IMR-90 (cell line): ENCODE measurements around the gene CC2D1A. TPM values are rescaled to one million over a fixed set of nuclear protein-coding genes. Genes with fewer than 3 reads are reported as not detected.
A peak's percentile ranks its signal among the peaks of the same experiment; 100 is the strongest.

ENCODE experiments used
- ATAC-seq: fragments of 200-7000 bp; cut with Tn5 transposase; 2 replicates; pipeline ENCODE4 v1.9.1; 2020; ENCODE audit warnings: low read depth, mild to moderate bottlenecking, moderate library complexity
- BruUV-seq: library from RNA; stranded (reverse); fragments of 400-500 nt; replicated peaks from 2 replicates; lab custom pipeline; 2021; lab: Mats Ljungman, UMichigan
- CTCF ChIA-PET: fragments of 300-600 bp; formaldehyde crosslinking; extraction: SDS; loops from one replicate; lab custom pipeline; 2021; ENCODE audit warnings: antibody characterized with exemption; lab: Yijun Ruan, JAX
- POLR2A ChIA-PET: fragments of 300-600 bp; sonication (Branson Sonifier 250); formaldehyde crosslinking; loops from one replicate; lab custom pipeline; 2022; ENCODE audit warnings: antibody characterized with exemption; ENCODE audit not compliant: unreplicated experiment; lab: Charles Lee
- DNase-seq: peaks from one replicate; pipeline ENCODE4 v3.0.0; 2013
- H2AFZ ChIP-seq: replicated peaks from 2 replicates; pipeline ENCODE3; 2013; ENCODE audit warnings: low read length, mild to moderate bottlenecking; ENCODE audit not compliant: poor library complexity
- H2AK5ac ChIP-seq: 2 replicates; pipeline ENCODE4 v1.6.1; 2013; ENCODE audit warnings: low read depth, low read length, inconsistent platforms
- H2AK9ac ChIP-seq: replicated peaks from 2 replicates; pipeline ENCODE3; 2013; ENCODE audit warnings: mild to moderate bottlenecking, low read depth, low read length, moderate library complexity; ENCODE audit not compliant: poor library complexity
- H2BK120ac ChIP-seq: 2 replicates; pipeline ENCODE4 v1.6.1; 2013; ENCODE audit warnings: low read depth, low read length, inconsistent platforms
- H2BK15ac ChIP-seq: 3 replicates; pipeline ENCODE4 v1.6.1; 2013; ENCODE audit warnings: low read depth, low read length, inconsistent platforms
- H2BK20ac ChIP-seq: 2 replicates; pipeline ENCODE4 v1.6.1; 2013; ENCODE audit warnings: low read depth, mild to moderate bottlenecking, inconsistent platforms, low read length, moderate library complexity
- H2BK5ac ChIP-seq: 2 replicates; pipeline ENCODE4 v1.6.1; 2013; ENCODE audit warnings: mild to moderate bottlenecking, low read depth, low read length, inconsistent platforms; ENCODE audit not compliant: poor library complexity, severe bottlenecking
- H3K14ac ChIP-seq: replicated peaks from 2 replicates; pipeline ENCODE4 v1.6.1; 2013; ENCODE audit warnings: low read depth, low read length, inconsistent platforms
- H3K18ac ChIP-seq: 2 replicates; pipeline ENCODE4 v1.6.1; 2013; ENCODE audit warnings: low read depth, low read length, control low read depth
- H3K23ac ChIP-seq: 2 replicates; pipeline ENCODE4 v1.6.1; 2013; ENCODE audit warnings: low read depth, low read length, inconsistent platforms
- H3K27ac ChIP-seq: 2 replicates; pipeline ENCODE4 v1.5.1; 2013; ENCODE audit warnings: mild to moderate bottlenecking, control low read depth, low read length; ENCODE audit not compliant: insufficient read depth
- H3K27me3 ChIP-seq: 2 replicates; pipeline ENCODE4 v1.6.1; 2013; ENCODE audit warnings: low read length; ENCODE audit not compliant: control insufficient read depth, insufficient read depth
- H3K36me3 ChIP-seq: 2 replicates; pipeline ENCODE4 v1.6.1; 2013; ENCODE audit warnings: low read length, mixed read lengths; ENCODE audit not compliant: control insufficient read depth, insufficient read depth
- H3K4ac ChIP-seq: 2 replicates; pipeline ENCODE4 v1.6.1; 2013; ENCODE audit warnings: low read depth, low read length, inconsistent platforms
- H3K4me1 ChIP-seq: 2 replicates; pipeline ENCODE4 v1.6.1; 2013; ENCODE audit warnings: low read length, mixed read lengths; ENCODE audit not compliant: control insufficient read depth, insufficient read depth
- H3K4me2 ChIP-seq: 2 replicates; pipeline ENCODE4 v1.6.1; 2013; ENCODE audit warnings: low read depth, mild to moderate bottlenecking, control low read depth, low read length, moderate library complexity
- H3K4me3 ChIP-seq: 2 replicates; pipeline ENCODE4 v1.5.1; 2013; ENCODE audit warnings: low read depth, mild to moderate bottlenecking, control low read depth, low read length, moderate library complexity; ENCODE audit not compliant: insufficient read depth
- H3K56ac ChIP-seq: 2 replicates; pipeline ENCODE4 v1.6.1; 2013; ENCODE audit warnings: low read length, inconsistent platforms; ENCODE audit not compliant: insufficient read depth; ENCODE audit errors: extremely low read depth
- H3K79me1 ChIP-seq, 2 experiments: 2 replicates each; pipeline ENCODE4 v1.6.1; 2013; ENCODE audit warnings: low read length in 2 of 2, inconsistent platforms in 1 of 2, low read depth in 1 of 2
- H3K9ac ChIP-seq: 2 replicates; pipeline ENCODE4 v1.6.1; 2013; ENCODE audit warnings: low read depth, low read length, control low read depth
- H3K9me1 ChIP-seq: 2 replicates; pipeline ENCODE4 v1.6.1; 2013; ENCODE audit warnings: low read length, inconsistent platforms; ENCODE audit not compliant: insufficient read depth
- H3K9me3 ChIP-seq: 2 replicates; pipeline ENCODE4 v1.6.1; 2013; ENCODE audit warnings: low read length; ENCODE audit not compliant: control insufficient read depth, insufficient read depth
- H4K20me1 ChIP-seq: 2 replicates; pipeline ENCODE4 v1.6.1; 2013; ENCODE audit warnings: low read length, inconsistent platforms; ENCODE audit not compliant: insufficient read depth
- H4K5ac ChIP-seq: 2 replicates; pipeline ENCODE4 v1.6.1; 2013; ENCODE audit warnings: mild to moderate bottlenecking, low read depth, low read length, control low read depth
- H4K8ac ChIP-seq, 2 experiments: 2 replicates each; pipeline ENCODE4 v1.6.1; 2013; ENCODE audit warnings: low read depth in 2 of 2, low read length in 2 of 2, control low read depth in 1 of 2, inconsistent platforms in 1 of 2
- H4K91ac ChIP-seq: 2 replicates; pipeline ENCODE4 v1.6.1; 2013; ENCODE audit warnings: low read depth, low read length, inconsistent platforms; ENCODE audit not compliant: insufficient read depth
- BHLHE40 ChIP-seq: fragments of 150-350 bp; IDR thresholded peaks from 2 replicates; pipeline ENCODE4 v1.6.1; 2016; ENCODE audit warnings: mild to moderate bottlenecking, low read depth, low read length
- CHD1 ChIP-seq: IDR thresholded peaks from 2 replicates; pipeline ENCODE4 v1.6.1; 2012; ENCODE audit warnings: low read depth, low read length, improper control_type of control experiment
- FOS ChIP-seq: fragments of 150-350 bp; IDR thresholded peaks from 2 replicates; pipeline ENCODE4 v1.6.1; 2016; ENCODE audit warnings: low read depth, low read length
- MXI1 ChIP-seq: IDR thresholded peaks from 2 replicates; pipeline ENCODE4 v1.6.1; 2012; ENCODE audit warnings: low read depth, mild to moderate bottlenecking, low read length, moderate library complexity, borderline replicate concordance
- NFE2L2 ChIP-seq: fragments of 150-350 bp; IDR thresholded peaks from 2 replicates; pipeline ENCODE4 v1.6.1; 2016; ENCODE audit warnings: low read depth, mild to moderate bottlenecking, low read length
- POLR2A ChIP-seq: IDR thresholded peaks from 2 replicates; pipeline ENCODE4 v1.6.1; 2012; ENCODE audit warnings: mild to moderate bottlenecking, low read depth, low read length
- RAD21 ChIP-seq: IDR thresholded peaks from 2 replicates; pipeline ENCODE4 v1.6.1; 2012; ENCODE audit warnings: low read length, improper control_type of control experiment
- RCOR1 ChIP-seq: IDR thresholded peaks from 2 replicates; pipeline ENCODE4 v1.6.1; 2012; ENCODE audit warnings: mild to moderate bottlenecking, low read length, improper control_type of control experiment; ENCODE audit not compliant: insufficient replicate concordance
- RFX5 ChIP-seq: IDR thresholded peaks from 2 replicates; pipeline ENCODE4 v1.8.0; 2012; ENCODE audit warnings: low read depth, mild to moderate bottlenecking, low read length, moderate library complexity
- SMC3 ChIP-seq: fragments of 150-350 bp; IDR thresholded peaks from 2 replicates; pipeline ENCODE4 v1.6.1; 2016; ENCODE audit warnings: low read depth, mild to moderate bottlenecking, antibody characterized with exemption, low read length, moderate library complexity
- whole genome bisulfite sequencing, 2 experiments: methylation state at CpG; one replicate each; pipeline versions ENCODE4 v1.1.5 to v1.1.7; 2013; ENCODE audit warnings: missing lambda C conversion rate in 2 of 2; ENCODE audit not compliant: insufficient read length in 1 of 2; ENCODE audit errors: extremely low coverage in 2 of 2; 5-methylcytosine and 5-hydroxymethylcytosine counted together
- dilution Hi-C: fragments of 300-500 bp; cut with HindIII; formaldehyde crosslinking; loops from one replicate; pipeline ENCODE4 v1.14.3; 2018; ENCODE audit warnings: low sequenced_read_pairs; ENCODE audit not compliant: unreplicated experiment
- in situ Hi-C: fragments of 300-500 bp; cut with MboI; formaldehyde crosslinking; loops from 3 replicates; pipeline ENCODE4 v1.14.3; 2019; ENCODE audit warnings: low sequenced_read_pairs, inconsistent platforms, mixed read lengths
- intact Hi-C: fragments of 100-400 bp; cut with micrococcal nuclease; formaldehyde crosslinking; loops from 2 replicates; pipeline ENCODE4 v1.10.0; 2022
- polyA plus RNA-seq, 3 experiments: library from polyadenylated mRNA; depleted of rRNA; stranded (reverse); fragments of >200 nt; gene quantifications; 2 replicates each; pipeline ENCODE4 v1.2.3, GENCODE V29; 2012; ENCODE audit warnings: low replicate concordance in 1 of 3
- total RNA-seq: library from RNA; depleted of rRNA; stranded (reverse); fragments of >200 nt; gene quantifications from 2 replicates; pipeline ENCODE4 v1.2.3, GENCODE V29; 2012
- TF ChIP-seq, protein P1 (sequence below): fragments of 150-350 bp; IDR thresholded peaks from 2 replicates; pipeline ENCODE4 v1.6.1; 2016; ENCODE audit warnings: low read depth, mild to moderate bottlenecking, low read length, moderate library complexity, borderline replicate concordance
- TF ChIP-seq, protein P2 (sequence below): fragments of 150-350 bp; IDR thresholded peaks from 2 replicates; pipeline ENCODE4 v1.6.1; 2017; ENCODE audit warnings: mild to moderate bottlenecking, antibody characterized with exemption, low read length, low read depth
- TF ChIP-seq, protein P3 (sequence below): conservative IDR thresholded peaks from 2 replicates; pipeline ENCODE4 v1.5.1; 2012; ENCODE audit warnings: mild to moderate bottlenecking, low read depth, low read length, improper control_type of control experiment

CC2D1A gene
- total and polyA plus RNA-seq, 2 of the 4 experiments (the other 2 are of a cell fraction) = 4.1 to 14.7 TPM

DNA sequence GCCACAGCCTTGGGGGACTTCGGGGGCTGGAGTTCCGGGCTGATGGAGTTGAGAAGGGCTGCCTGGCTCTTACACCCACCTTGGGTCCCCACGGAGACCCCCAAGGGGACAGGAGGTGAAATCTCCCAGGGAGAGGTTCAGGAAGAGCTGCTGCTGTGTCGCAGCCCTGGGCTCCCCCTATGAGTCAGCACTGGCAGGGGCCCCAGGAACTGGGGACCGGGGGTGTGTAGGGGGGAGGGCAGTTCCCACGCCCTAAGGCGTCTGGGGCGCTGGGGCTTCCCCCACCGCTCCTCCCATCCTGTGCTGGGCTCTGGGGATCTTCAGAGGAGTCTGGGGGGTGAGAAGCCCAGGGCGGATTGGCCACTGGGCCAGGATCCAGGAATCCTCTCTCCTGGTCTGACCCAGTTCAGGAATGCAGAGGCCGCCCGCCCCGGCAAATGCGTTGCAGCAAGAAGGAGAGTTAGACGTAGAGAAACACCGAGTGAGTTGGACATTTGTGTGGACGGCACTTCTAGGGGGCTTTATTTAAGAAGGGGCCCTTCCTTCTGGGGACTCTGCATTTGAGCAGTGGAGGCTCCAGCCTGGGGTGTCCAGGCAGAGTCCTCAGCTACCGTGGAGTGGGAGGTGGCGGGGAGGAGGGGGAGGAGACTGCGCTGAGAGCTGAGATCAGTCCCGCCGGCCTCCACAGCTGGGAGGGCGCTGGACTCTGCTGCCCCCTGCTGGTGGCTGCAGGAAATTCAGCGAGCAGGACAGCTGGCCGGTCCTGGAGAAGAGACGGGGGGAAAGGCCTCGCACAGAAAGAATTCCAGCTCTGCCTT is 44.1 kb upstream of the CC2D1A start:
- Histone ChIP-seq H3K9me1 (peaks cover 9% of the 10 kb centered on the region), H3K27ac (peak overlapping the region; percentile 95), H4K91ac (peak overlapping the region; percentile 94), H2AK9ac (peak overlapping the region; percentile 98), H4K20me1 (no peaks in the 10 kb centered on the region), H2BK20ac (peak overlapping the region; percentile 97), H2AK5ac (peak overlapping the region; percentile 84), H2BK5ac (peak overlapping the region; percentile 90), H3K36me3 (no peaks in the 10 kb centered on the region), H3K4ac (peak overlapping the region; percentile 96), H2BK120ac (peak overlapping the region; percentile 99), H3K18ac (peak overlapping the region; percentile 86), H4K8ac (peak overlapping the region; percentile 74 to 92), H3K27me3 (no peaks in the 10 kb centered on the region), H3K4me1 (peaks cover 13% of the 10 kb centered on the region), H2BK15ac (peak overlapping the region; percentile 93; the same call in 2 of the 3 replicates), H3K23ac (peak overlapping the region; percentile 92), H3K9me3 (no peaks in the 10 kb centered on the region), H3K14ac (peak overlapping the region; percentile 97), H3K56ac (peak overlapping the region; percentile 94), H3K4me3 (peak overlapping the region; percentile 45), H3K4me2 (peak overlapping the region; percentile 90), H3K79me1 (peaks cover 10 to 44% of the 10 kb centered on the region in 2 experiments; a peak in 3 of 4 replicates), H4K5ac (peak overlapping the region; percentile 85), H2AFZ (peak overlapping the region; percentile 92), H3K9ac (peak overlapping the region; percentile 73)
- 0% methylated on average over 6 of the region's 27 CpGs; no CpG with 5 or more reads in 1 of the 2 experiments for WGBS, 2 experiments
- ChIA-PET POLR2A (interaction anchor here (0.6 to 1.0 kb wide), 3 partner anchors 20 to 28 kb away, joined by 3 to 5 read pairs (median 3); no protein-coding TSS in a partner anchor), CTCF (interaction anchor here (0.6 to 2.5 kb wide), 20 partner anchors 9 to 201 kb away, joined by 3 to 13 read pairs (median 4); no protein-coding TSS in a partner anchor)
- ATAC-seq (peak; percentile 86), DNase-seq (peak; percentile 87)
- in situ Hi-C loops (loop anchor here (5.0 to 25.0 kb wide), 3 partner anchors 80 to 575 kb away; no protein-coding TSS in a partner anchor), intact Hi-C loops (loop anchor here (1.0 to 5.0 kb wide), 4 partner anchors 23 to 265 kb away; no protein-coding TSS in a partner anchor), dilution Hi-C loops (no loop called here)
- no TSS peak for BruUV-seq
- TF ChIP-seq RAD21 = peak; percentile 95
- TF ChIP-seq SMC3 = peak; percentile 78
- TF ChIP-seq, protein P1, sequence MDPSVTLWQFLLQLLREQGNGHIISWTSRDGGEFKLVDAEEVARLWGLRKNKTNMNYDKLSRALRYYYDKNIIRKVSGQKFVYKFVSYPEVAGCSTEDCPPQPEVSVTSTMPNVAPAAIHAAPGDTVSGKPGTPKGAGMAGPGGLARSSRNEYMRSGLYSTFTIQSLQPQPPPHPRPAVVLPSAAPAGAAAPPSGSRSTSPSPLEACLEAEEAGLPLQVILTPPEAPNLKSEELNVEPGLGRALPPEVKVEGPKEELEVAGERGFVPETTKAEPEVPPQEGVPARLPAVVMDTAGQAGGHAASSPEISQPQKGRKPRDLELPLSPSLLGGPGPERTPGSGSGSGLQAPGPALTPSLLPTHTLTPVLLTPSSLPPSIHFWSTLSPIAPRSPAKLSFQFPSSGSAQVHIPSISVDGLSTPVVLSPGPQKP = no peak
- TF ChIP-seq, protein P2, sequence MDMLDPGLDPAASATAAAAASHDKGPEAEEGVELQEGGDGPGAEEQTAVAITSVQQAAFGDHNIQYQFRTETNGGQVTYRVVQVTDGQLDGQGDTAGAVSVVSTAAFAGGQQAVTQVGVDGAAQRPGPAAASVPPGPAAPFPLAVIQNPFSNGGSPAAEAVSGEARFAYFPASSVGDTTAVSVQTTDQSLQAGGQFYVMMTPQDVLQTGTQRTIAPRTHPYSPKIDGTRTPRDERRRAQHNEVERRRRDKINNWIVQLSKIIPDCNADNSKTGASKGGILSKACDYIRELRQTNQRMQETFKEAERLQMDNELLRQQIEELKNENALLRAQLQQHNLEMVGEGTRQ = no peak
- TF ChIP-seq POLR2A = peak; percentile 71; the same call in 1 of the 2 replicates
- no peak for TF ChIP-seq RFX5
- peak; percentile 52 for TF ChIP-seq RCOR1
- no peak; the same call in 1 of the 2 replicates for TF ChIP-seq BHLHE40
- TF ChIP-seq CHD1 = peak; percentile 81; the same call in 1 of the 2 replicates
- TF ChIP-seq MXI1 = no peak
- TF ChIP-seq FOS = peak; percentile 94
- TF ChIP-seq, protein P3, sequence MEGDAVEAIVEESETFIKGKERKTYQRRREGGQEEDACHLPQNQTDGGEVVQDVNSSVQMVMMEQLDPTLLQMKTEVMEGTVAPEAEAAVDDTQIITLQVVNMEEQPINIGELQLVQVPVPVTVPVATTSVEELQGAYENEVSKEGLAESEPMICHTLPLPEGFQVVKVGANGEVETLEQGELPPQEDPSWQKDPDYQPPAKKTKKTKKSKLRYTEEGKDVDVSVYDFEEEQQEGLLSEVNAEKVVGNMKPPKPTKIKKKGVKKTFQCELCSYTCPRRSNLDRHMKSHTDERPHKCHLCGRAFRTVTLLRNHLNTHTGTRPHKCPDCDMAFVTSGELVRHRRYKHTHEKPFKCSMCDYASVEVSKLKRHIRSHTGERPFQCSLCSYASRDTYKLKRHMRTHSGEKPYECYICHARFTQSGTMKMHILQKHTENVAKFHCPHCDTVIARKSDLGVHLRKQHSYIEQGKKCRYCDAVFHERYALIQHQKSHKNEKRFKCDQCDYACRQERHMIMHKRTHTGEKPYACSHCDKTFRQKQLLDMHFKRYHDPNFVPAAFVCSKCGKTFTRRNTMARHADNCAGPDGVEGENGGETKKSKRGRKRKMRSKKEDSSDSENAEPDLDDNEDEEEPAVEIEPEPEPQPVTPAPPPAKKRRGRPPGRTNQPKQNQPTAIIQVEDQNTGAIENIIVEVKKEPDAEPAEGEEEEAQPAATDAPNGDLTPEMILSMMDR = peak; percentile 97
- TF ChIP-seq NFE2L2 = peak; percentile 61; the same call in 1 of the 2 replicates
